ENCODE measurements around the gene NARF.

Gene NARF

DNA sequence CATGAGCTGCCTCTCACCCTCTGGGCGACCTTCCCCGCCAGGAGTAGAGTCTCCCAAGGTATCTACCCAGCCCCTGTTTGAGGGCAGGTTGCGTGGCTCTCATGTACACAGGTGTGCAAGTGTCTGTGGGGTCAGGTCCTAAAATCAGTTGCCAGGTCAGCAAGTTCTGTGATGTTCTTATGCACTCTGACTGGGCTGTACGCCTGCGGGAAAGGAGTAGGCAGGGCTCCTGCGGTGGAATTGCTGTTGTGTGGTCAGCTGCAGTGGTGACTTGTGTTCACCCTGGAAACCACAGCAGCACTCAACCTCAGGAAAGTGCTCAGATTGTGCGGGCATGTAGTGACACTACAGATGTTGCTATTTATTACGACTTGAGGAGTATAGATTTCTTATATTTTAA, 19.4 kb downstream of the NARF start:
- DNase-seq (ENCODE audit: low spot score), result no peak

DNA sequence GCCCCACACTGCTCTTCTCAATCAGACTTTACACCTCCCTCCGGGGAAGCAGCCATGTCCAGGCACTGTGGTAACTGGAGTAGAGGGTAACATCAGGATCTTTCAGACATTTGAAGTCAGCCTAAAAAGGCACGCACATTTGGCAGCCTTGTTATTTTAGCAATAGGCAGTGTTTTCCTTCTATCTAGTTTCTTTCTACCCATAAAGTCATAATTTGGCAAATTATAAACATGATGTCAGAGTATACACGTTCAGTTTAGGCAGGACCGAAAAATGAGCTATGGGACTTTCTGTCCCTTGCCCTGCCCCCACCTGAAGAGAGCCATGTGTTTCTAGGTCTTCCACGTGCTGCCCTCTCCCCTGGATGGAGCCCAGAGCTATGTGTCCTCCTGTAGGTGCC, 21.1 kb downstream of the NARF start:
- no peak for DNase-seq (ENCODE audit: low spot score)

DNA sequence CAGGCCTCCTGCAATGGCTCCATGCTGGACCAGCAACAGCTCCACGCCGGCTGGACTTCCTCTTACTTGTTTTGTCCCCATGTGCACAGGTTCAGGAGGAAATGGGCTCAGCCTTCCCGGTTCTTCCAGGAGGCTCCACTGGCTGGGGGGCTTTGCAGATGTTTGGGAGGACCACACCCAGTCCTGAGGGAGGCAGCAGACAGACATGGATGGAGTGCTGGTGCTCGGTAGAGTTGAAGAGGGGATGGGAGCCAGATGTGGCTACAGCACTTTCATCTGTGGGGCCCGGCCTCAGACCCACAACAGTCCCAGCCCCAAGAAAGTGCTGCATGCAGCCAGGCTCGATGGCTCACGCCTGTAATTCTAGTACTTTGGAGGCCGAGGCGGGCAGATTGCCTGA, 21.8 kb downstream of the NARF start:
- DNase-seq (ENCODE audit: low spot score), result no peak

DNA sequence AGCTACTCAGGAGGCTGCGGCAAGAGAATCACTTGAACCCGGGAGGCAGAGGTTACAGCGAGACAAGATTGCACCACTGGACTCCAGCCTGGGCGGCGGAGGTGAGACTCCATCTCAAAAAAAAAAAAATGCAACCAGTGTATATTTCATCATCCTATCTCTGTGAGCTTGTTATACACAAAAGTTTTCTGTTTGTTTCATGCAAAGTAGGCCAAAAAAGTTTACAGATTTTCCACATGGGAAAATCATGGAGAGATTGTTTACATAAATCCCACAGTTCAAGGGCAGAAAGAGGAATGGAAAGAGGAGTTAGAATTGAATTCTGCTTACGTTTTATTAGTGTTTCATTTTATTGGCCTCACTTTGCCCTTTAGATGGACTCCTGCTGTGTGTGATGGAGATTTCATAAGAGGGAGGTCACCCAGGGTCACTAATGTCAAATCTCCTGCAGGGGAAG, 24.7 kb downstream of the NARF start:
- DNase-seq (ENCODE audit: low spot score), result no peak

DNA sequence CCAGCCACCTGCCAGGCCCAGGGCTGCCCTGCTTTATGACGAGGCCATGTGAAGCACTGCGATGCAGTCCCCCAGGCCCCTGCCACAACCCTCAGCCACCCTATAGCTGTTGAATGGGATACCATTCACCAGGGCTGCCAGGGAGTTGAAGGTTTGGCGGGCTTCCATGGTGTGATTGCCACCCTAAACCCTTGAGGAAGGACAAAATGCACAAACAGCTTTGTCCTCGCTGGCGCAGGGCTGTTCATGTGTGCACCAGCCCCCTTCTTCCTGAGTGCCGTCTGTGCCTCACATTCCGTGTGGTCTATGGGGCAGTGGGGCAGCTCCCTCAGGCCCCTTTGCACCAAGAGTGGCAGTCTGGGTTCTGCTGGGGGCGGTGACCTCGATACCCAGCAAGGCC, 25.3 kb downstream of the NARF start:
- no peak for DNase-seq (ENCODE audit: low spot score)

DNA sequence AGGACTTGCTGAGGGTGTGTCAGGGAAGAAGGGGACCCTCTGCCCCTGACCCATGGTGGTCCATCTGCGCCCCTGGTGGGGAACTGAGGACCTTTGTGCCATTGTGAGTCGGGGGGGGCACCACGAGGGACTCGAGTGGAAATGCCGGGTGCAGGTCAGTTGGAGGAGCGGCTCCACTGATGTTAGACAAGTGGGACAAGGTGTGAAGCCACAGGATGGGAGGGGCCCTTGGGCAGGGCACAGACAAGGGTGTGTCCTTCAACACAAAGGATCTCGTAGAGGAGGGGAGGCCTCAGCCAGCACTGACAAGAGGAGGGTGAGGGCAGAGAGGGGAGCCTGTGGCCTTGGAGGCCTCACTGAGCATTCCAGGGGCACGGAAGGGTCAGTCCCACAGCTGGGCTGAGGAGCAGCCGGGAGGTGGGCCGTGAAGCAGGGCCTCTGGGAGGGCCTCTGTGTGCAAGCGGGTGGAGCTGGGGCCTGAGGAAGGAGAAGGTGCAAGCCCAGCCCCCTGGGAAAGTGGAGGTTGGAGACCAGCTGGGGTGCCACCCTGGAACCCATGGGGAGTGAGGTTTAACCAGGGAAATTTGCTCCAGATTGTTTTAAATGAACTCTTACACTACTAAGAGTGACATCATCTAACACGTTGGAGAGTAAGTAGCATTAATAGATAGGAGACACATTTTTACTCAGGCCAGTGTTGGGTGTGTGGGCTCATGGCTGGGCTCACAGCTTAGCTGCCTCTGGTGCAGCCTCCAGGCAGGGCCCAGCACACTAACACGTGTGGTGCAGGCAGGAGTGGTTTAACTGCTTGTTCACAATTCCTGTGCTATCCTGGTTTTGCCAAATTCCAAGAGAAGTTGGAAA, 27.9 kb downstream of the NARF start:
- DNase-seq (ENCODE audit: low spot score), result no peak

DNA sequence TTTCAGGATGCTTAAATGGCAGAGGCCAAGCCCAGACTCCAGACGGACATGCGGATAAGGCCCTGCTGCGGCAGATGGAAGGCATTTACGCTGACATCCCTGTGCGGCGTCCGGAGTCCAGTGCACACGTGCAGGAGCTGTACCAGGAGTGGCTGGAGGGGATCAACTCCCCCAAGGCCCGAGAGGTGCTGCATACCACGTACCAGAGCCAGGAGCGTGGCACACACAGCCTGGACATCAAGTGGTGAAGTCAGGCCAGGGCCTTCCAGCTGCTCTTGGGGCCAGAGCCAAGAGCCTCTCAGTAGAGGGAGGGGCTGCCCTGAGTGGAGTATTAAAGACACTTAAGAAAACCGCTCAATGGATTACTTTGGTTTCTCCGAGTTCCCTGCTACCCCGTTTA, 29.4 kb downstream of the NARF start:
- no peak for DNase-seq (ENCODE audit: low spot score)

DNA sequence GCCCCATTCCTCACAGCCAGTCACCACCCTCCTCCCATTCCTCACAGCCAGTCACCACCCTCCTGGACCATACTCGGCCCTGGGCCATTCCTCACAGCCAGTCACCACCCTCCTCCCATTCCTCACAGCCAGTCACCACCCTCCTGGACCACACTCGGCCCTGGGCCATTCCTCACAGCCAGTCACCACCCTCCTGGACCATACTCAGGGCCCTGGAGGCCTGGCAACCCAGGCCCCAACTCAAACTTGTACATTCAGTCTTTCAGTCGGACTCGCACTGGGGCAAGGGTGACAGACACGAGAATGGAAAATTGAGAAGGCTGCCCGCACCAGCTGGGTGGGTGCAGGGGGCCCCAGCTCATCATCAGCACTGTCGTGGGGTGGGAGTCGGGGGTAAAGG, 30.6 kb downstream of the NARF start:
- DNase-seq (ENCODE audit: low spot score), result peak; percentile 85

DNA sequence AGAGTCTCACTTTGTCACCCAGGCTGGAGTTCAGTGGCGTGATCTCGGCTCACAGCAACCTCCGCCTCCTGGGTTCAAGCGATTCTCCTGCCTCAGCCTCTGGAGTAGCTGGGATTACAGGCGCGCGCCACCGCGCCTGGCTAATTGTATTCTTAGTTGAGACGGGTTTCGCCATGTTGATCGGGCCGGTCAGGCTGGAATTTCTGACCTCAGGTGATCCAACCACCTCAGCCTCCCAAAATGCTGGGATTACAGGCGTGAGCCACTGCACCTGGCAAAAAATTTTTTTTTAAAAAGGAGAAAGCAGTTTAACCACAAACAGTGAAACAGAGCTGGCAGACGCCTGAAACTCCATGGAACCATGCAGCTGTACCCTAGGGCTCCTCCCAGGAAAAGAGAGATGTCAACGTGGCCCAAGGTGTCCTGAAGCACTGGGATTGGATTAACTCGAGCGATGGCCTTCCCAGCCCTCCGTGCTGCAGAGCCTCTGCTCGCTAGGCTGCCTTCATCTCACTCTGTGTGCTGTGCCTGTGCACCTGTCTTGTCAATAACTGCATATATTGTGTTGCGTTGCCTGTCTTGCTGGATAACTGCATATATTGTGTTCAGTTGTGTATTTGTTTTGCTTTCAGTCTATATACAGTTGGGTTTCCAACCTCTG, 31.4 kb downstream of the NARF start:
- no peak for DNase-seq (ENCODE audit: low spot score)

DNA sequence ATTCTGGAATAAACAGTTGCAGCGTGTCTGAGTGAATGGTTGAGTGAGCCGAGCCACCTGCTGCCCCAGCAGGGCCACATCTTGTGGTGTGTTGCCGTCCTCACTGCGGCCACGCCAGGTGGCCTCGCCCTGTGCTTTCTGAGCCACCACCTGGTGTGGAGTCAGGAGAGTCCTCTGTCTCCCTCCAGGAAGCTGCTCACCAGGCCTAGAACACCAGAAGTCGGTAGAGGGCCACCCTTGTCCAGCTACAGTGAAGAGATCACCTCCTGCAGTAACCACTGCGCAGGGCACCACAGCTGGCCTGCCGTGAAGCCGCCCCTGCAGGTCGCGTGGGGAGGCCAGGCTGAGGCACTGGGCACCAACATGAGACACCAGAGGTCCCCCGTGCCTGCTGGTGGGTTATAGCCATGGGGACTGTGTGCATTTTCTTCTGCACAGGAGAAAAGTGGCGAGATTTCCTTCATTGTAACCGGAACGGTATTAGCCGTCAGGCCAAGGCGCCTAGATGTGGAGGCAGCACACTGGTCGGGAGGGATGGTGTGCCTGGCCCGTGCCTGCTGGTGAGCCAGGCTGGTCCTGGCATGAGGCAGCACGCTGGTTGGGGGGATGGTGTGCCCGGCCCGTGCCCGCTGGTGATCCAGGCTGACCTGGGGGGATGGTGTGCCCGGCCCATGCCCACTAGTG, 32.1 kb downstream of the NARF start:
- DNase-seq (ENCODE audit: low spot score), result no peak

DNA sequence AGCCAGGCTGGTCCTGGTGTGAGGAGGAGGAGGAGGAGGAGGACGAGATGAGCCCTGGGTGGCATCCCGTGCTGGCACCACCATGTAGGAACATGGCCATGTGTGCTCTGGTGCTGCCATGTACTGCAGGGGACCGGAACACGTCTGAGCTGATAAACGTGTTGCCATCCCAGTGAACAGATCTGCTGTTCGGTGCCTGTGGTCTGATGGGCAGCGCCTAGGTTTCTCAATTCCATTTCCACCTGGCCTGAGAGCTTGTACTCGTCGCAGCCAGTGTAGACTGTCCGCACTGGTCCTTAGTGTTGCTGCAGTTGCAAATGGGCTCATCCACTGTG, 32.6 kb downstream of the NARF start:
- no peak for DNase-seq (ENCODE audit: low spot score)

DNA sequence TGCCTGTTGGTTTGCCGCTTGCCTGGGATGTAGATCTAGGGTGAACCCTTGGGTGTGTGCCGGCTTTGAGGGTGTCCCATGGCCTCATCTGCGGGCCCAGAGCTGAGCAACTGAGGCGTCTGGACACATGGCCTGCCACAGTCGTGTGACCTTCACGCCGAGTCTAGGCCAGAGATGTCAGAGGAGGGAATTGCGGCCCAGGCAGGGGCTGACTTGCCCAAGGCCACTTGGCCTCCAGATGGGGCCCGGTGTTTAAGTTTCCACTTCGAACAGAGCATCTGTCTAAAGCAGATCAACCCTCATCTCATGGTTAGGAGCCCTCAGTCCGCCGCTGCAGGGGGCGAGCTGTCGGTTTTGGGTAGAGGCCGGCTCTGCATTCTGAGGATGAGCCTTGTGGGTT, 33.0 kb downstream of the NARF start:
- DNase-seq (ENCODE audit: low spot score), result no peak

DNA sequence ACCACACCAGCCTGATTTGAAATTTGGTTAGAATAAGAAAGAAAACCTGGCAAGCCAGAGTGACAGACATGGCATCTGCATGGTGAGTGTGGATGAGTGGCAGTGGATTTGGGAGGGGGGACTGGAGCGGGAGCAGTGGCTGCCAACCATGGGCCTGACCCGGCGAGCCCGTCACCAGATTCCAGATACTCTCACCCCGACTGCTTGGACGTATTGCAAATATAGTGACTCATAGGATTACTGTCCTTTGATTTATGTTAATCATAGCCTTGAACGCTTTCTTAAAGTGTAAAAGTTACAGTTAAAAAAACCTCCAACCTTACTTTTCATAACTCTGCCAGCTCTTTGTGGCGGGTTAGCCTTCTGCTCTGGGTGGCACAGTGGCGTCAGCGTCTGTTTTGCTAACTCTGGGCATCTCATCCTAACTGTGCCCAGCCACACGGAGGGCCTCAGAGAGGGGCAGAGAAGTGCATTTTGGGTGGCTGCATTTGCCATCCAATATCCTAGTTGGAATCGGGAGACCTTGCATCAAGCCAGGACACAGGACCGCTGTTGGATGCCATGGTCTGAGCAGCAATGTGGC, 34.2 kb downstream of the NARF start:
- DNase-seq (ENCODE audit: low spot score), result peak; percentile 85

DNA sequence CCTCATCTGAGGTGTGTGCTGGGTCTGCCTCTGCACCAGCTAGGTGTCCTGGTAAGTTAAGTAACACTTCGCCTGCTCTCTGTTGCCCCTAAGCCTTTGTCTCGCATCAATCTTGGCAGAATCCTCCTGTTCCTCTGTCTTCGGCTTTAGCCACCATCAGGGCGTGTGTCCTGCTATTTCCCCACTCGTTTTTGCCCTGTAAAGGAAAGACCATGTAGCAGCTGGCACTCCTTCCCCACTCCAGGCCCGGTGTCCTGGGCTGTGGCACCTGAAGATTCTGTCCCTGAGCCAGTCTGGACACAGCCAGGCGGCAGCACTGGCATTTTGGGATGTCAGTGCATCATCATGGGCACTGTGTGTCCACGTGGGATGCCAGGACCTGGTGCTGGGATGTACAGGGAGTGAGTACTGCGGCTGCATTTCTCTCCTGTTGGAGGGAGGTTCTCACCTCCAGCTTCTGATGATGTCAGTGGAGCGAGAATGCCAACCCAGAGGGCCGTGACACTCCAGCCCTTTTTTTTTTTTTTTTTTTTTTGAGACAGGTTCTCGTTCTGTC, 34.8 kb downstream of the NARF start:
- no peak for DNase-seq (ENCODE audit: low spot score)

DNA sequence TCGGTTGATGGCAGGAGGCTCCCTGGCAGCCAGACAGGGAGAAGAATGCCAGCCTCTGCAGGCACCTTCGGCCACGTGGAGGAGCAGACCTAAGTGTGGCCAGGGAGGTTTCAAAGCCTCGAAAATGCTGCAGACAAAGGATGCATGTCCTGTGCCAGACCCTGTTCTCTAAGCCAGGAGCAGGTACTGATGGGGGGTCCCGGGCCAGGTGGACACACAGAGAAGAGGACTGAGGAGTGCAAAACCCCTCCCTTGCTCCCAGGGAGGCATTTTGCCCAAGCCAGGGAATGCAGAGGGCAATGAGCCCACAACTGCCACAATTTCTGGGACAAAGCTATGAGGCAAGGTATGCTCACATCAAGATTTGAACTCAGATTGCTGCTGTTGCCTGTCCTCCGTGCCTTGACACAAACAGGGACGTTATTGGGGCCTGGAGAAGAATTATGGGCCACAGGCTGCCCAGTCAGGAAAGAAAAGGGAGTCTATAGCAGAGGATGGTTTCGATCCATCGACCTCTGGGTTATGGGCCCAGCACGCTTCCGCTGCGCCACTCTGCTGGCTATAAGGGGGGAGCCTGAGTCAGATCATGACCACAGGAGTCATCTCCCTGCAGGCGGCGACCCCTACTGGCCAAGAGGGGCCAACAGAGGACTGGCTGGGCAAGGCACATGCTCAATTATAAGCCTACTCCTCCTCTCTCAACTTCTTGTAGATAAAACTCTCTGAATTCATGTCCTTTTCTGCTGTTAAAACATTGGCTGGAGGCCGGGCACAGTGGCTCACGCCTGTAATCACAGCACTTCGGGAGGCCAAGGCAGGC, 35.9 kb downstream of the NARF start:
- peak; percentile 90 for DNase-seq (ENCODE audit: low spot score)

DNA sequence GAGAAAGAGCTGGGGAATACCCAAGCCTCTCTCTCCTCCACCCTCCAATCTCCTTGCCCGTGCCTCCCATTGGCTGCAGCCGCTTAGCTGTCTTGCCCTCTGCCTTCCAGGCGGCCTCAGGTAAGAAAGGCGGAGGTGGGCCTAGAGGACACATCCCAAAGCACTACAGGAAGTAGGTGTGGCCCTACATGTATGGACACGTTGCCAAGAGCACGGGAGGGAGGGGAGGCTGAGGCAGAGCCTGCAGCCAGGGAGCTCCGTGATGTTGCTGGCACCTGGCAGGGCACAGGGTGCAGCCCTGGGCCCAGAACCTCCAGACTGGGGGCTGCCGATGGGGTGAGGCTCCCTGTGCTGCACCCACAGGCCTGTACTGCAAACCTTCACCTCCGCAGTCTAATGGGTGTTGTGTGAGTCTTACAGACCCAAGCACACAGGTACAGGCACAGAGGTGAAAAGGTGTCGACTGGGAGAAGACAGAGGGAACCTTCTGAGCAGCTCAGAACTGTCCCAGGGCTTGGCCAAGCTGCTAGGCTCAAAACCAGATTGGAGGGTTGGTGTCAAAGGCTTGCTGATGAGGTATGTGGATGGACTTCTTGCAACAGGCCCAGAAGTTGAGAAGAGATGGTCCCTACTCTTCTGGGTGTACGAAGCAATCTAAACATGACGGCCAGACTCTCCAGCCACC, 37.4 kb downstream of the NARF start:
- no peak for DNase-seq (ENCODE audit: low spot score)

DNA sequence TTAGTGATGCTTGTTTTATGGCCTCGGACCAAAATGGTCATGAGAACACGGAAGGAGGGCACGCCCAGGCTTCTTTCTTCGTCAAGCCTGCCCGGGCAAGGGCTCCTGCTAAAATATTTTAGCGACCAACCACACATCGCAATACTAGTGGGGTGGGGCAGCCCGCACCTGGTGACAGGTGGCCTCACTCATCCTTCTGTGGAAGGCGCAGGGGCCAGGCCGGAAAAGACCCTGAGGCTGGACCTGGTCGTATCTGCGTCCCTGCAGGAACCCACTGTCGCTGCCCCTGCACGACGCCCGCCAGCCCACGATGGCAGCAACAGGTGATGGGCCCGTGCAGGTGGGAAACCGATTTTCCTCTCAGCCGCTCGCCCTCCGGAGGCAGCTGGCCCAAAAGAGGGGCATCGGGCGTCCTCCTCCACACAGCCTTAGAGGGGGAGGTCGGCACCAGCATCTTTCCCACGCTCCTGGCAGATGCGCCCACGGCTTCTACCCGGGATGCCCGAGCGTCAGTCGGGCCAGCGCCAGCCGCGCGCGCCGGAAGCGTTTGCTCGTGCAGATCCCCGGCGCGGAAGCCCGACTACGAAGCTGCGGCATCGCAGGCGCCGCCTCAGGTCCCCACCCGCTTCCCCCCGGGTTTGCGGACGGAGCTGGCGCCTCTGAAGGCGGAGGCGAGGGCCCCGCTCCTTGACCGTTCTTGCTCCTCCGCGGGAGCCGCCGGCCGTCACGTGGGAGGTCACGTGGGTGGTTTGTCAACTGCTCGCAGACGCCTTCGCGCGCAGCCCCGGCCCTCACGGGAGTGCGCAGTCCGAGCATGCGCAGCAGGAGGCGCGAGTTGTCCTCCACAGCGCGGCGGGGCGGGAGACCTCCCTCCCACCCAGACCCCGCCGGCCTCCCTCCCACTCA, 38.2 kb downstream of the NARF start:
- peak; percentile 96 for DNase-seq (ENCODE audit: low spot score)

DNA sequence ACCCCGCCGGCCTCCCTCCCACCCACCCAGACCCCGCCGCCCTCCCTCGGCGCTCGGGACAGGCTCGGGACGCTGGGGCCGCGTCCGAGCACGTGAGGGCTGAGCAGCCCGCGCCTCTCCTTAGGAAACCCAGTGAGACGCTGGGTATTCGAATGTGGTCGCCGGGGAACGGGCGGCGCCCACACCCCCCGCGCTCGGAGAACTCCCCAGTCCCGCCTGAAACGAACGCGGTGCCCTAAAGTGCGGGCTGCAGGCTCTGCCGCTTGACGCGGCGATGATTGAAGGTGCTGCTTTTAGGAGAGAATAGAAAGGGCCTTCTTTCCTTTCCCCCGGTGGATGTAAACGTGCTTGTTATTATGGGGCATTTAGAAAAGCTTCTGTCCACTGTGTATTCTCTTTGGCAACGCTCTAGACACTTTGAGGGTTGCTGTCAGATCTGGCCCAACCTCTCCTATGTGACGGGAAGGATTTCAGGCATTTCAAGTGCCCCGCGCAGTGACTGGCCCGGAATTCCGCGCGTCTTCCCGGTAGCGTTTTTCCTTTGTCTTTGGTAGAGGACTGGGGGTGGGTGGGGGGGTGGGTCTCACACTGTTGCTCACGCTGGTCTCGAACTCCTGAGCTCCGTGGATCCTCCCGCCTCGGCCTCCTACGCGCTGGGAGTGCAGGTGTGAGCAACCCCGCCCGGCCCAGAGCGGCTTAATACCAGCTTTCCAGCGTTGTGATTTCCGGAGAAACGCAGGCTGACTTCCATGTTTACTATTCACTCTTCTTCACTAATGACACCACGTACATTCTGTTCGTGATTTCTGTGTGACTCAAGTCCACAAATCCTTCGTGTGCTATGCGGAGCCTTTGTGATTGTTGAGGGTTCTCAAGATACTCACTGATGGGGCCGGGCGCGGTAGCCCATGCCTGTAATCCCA, 39.2 kb downstream of the NARF start:
- peak; percentile 55 for DNase-seq (ENCODE audit: low spot score)

DNA sequence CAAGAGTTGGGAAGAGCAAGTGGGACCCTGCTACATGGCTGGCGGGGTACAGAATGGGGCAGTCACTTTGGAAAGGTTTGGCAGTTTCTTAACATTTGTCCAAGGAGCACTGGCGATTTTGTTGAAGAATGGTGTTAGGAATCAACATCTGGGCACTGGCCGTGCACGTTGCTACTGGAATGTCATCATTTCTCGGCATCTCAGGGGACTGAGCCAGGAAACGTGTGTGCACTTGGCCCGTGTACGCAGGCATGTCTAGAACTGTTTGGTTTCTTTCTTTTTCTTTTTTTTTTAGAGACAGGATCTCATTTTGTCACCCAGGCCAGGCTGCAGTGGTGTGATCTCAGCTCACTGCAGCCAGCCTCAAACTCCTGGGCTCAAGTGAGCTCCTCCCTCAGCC, 43.7 kb downstream of the NARF start:
- peak; percentile 66 for DNase-seq (ENCODE audit: low spot score)
